Right lobe of liver (tissue), 6 donors: ENCODE data around the gene SGCE. TPM values are rescaled to one million over a fixed set of nuclear protein-coding genes. Genes with fewer than 3 reads are reported as not detected.

Experiments
- ATAC-seq, 4 donors: fragments of 200-7000 bp; cut with Tn5 transposase; one replicate each; pipeline ENCODE4 v1.9.1; 2020; ENCODE audit warnings: mild to moderate bottlenecking in 4 of 4, moderate library complexity in 4 of 4
- DNase-seq, 3 donors: peaks; one replicate each; pipeline ENCODE4 v3.0.0-alpha.2; 2020
- H3K27ac ChIP-seq, 3 donors: fragments of 200-600 bp; one replicate each; pipeline ENCODE4 v1.8.0; 2022
- H3K27me3 ChIP-seq, 2 donors: fragments of 200-600 bp; one replicate each; pipeline ENCODE4 v1.8.0; 2022
- H3K36me3 ChIP-seq, 4 donors: fragments of 200-600 bp; sonication (generic) in 1 of 4; one replicate each; pipeline versions ENCODE4 v1.5.1 to v1.8.0; 2017 to 2022; ENCODE audit warnings: control low read depth in 1 of 4
- H3K4me1 ChIP-seq, 4 donors: fragments of 200-600 bp; sonication (generic) in 1 of 4; one replicate each; pipeline versions ENCODE4 v1.5.1 to v1.8.0; 2017 to 2022; ENCODE audit warnings: control low read depth in 1 of 4
- H3K4me3 ChIP-seq, 3 donors: fragments of 200-600 bp; one replicate each; pipeline ENCODE4 v1.8.0; 2022
- H3K9me3 ChIP-seq, 4 donors: fragments of 200-600 bp; sonication (generic) in 1 of 4; one replicate each; pipeline versions ENCODE4 v1.5.1 to v1.8.0; 2017 to 2022; ENCODE audit warnings: control low read depth in 1 of 4
- POLR2A ChIP-seq: fragments of 450-650 bp; IDR thresholded peaks from one replicate; pipeline ENCODE4 v1.6.1; 2017; ENCODE audit warnings: antibody characterized with exemption, mild to moderate bottlenecking
- WGBS: methylation state at CpG from one replicate; pipeline ENCODE4 v1.1.6; 2018; ENCODE audit warnings: low coverage, low lambda C conversion rate; ENCODE audit not compliant: insufficient coverage; ENCODE audit errors: missing lambda C conversion rate; 5-methylcytosine and 5-hydroxymethylcytosine counted together
- intact Hi-C, 2 donors: fragments of 100-400 bp; cut with DNase I; formaldehyde crosslinking; loops; one replicate each; pipeline versions ENCODE4 v1.11.2 to v1.14.1; 2022
- total RNA-seq, 6 experiments: library from RNA; depleted of rRNA in 2 of 6; stranded (reverse); fragments of >200 nt in 2 of 6; fragmentation: NEBNext Ultra II Directional in 3 of 6; extraction: Animal tissue kit (Norgen Biotek cat#: 25700) in 3 of 6; gene quantifications; one replicate each; pipeline versions ENCODE4 v1.1.0 to v1.2.4, GENCODE V29; 2016 to 2023
- TF ChIP-seq, protein P1 (sequence below), 4 donors: fragments of 200-600 bp in 3 of 4; fragments of 450-650 bp in 1 of 4; IDR thresholded peaks; one replicate each; pipeline versions ENCODE4 v1.5.1 to v1.8.0; 2016 to 2022; ENCODE audit warnings: antibody characterized with exemption in 4 of 4, mild to moderate bottlenecking in 2 of 4
- donor health status: DM: no; HTN: yes; CAD: no.
- donor health status: DM: no; HTN: no; CAD: no.
- donor health status: DM: no; HTN: no; CAD: no.
- donor health status: DM: no; HTN: yes; CAD: no.
- donor health status: DM: no; HTN: yes; CAD: no.

Gene SGCE
- total RNA-seq, 6 experiments from 2014 or later = 4.2 to 17.8 (median 14.8) TPM

- no peak overlapping the region for H3K27ac ChIP-seq
- ATAC-seq (no peak), DNase-seq (no peak)
- no peak for TF ChIP-seq POLR2A
- TF ChIP-seq, protein P1, sequence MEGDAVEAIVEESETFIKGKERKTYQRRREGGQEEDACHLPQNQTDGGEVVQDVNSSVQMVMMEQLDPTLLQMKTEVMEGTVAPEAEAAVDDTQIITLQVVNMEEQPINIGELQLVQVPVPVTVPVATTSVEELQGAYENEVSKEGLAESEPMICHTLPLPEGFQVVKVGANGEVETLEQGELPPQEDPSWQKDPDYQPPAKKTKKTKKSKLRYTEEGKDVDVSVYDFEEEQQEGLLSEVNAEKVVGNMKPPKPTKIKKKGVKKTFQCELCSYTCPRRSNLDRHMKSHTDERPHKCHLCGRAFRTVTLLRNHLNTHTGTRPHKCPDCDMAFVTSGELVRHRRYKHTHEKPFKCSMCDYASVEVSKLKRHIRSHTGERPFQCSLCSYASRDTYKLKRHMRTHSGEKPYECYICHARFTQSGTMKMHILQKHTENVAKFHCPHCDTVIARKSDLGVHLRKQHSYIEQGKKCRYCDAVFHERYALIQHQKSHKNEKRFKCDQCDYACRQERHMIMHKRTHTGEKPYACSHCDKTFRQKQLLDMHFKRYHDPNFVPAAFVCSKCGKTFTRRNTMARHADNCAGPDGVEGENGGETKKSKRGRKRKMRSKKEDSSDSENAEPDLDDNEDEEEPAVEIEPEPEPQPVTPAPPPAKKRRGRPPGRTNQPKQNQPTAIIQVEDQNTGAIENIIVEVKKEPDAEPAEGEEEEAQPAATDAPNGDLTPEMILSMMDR (IDR thresholded peaks at IDR 0.05) = no peak
- H3K4me1 ChIP-seq = no peaks in the 10 kb centered on the region
- no peaks in the 10 kb centered on the region for H3K36me3 ChIP-seq
- no peaks in the 10 kb centered on the region for H3K9me3 ChIP-seq
- H3K4me3 ChIP-seq = no peak overlapping the region
- intact Hi-C loops = no loop called here
- H3K27me3 ChIP-seq = no peaks in the 10 kb centered on the region
Measured at GRCh38 chr7:94557215-94557614, 98.7 kb downstream of the SGCE start.

DNA sequence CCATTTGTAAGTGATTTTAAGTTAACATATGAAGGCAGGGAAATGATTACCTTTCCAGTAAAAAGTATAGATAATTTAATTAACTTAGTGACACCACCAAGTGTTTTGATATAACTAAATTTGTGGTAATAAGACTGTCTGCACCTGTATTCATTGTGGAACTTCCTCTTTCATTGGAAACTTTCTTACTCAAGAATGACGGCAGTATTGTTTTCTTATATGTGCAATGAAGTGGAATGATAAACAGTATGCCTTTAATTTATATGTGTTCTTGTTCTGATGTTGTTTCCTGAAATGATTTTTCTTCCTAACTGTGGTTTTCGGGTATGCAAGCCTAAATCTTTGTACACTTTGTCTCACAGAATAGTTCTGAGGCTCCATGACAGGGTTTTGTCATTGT lies 99.9 kb downstream of the SGCE start:
- ATAC-seq = no peak
- no peak for DNase-seq
- H3K4me3 ChIP-seq = no peak overlapping the region
- TF ChIP-seq, protein P1 (IDR thresholded peaks at IDR 0.05) = no peak
- no peak for TF ChIP-seq POLR2A
- H3K27me3 ChIP-seq = no peaks in the 10 kb centered on the region
- H3K9me3 ChIP-seq = no peaks in the 10 kb centered on the region
- intact Hi-C loops = no loop called here
- no peak overlapping the region for H3K27ac ChIP-seq
- no peaks in the 10 kb centered on the region for H3K4me1 ChIP-seq
- WGBS = 79% methylated on average over 2 of the region's 2 CpGs
- H3K36me3 ChIP-seq = no peaks in the 10 kb centered on the region

DNA sequence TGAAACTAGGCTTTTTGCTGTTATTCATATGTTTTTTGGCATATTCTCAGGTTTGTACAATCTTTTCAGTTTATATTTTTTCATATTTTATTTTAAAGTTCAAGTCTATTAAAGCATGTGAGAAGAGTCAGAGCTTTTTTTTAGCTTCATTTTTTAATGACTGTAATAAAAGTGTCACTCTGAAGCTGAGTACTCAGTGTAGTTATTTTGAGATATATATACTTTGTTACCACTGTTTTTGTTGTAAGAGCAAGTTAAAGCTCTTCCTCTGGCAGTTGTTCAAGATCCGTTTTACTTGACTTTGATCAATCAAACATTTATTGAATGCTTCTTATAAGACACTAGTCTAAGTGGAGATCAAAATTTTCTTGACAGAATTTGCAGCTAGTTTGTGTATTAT lies 108.8 kb downstream of the SGCE start:
- no peaks in the 10 kb centered on the region for H3K27me3 ChIP-seq
- TF ChIP-seq, protein P1 (IDR thresholded peaks at IDR 0.05) = no peak
- no peak for TF ChIP-seq POLR2A
- H3K36me3 ChIP-seq = no peaks in the 10 kb centered on the region
- no peaks in the 10 kb centered on the region for H3K4me1 ChIP-seq
- intact Hi-C loops = no loop called here
- no peak for DNase-seq
- no peak for ATAC-seq
- WGBS = 25% methylated on average over 1 of the region's 1 CpG
- no peak overlapping the region for H3K27ac ChIP-seq
- H3K4me3 ChIP-seq = no peak overlapping the region
- H3K9me3 ChIP-seq = no peaks in the 10 kb centered on the region

- TF ChIP-seq POLR2A = no peak
- Histone ChIP-seq H3K4me3 (no peak overlapping the region), H3K27me3 (no peaks in the 10 kb centered on the region), H3K9me3 (no peaks in the 10 kb centered on the region), H3K27ac (no peak overlapping the region), H3K4me1 (no peaks in the 10 kb centered on the region), H3K36me3 (peaks cover 0 to 8% (median 0%) of the 10 kb centered on the region in 4 donors)
- WGBS = 60% methylated on average over 1 of the region's 1 CpG
- DNase-seq (no peak), ATAC-seq (no peak)
- intact Hi-C loops = no loop called here
Measured at GRCh38 chr7:94540428-94540827, 115.5 kb downstream of the SGCE start.

Other genes with a start within 250 kb of the SGCE start
- 10 to 100 TPM in 1 of 6 experiments, 1 to 10 TPM in 5; 4.5 to 10.4 (median 7.2) TPM for gene CASD1, start 146.3 kb downstream of the SGCE start, total RNA-seq